Measurements from ENCODE around the gene ZC3H12A.
A peak's percentile ranks its signal among the peaks of the same experiment; 100 is the strongest.
"Not testable (repeated sequence)": the region's sequence is repeated elsewhere in the genome, so short reads cannot be mapped to it uniquely, and the experiment has no call there.

The ZC3H12A gene

DNA sequence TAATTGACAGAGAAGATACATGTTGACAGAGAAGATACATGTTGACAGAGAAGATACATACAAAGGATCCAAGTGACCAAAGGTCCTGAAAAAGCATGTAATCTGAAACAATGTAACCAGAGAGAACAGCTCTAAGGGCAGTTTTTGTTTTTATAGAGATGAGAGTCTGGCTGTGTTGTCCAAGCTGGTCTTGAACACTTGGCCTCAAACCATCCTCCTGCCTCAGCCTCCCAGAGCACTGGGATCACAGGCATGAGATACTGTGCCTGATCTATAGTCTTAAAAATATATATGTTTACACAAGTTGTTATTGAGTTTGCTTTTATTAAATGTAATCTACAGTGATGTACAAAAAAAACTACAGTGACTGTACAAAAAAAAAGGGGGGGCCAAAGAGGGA, 27.7 kb downstream of the ZC3H12A start:
- DNase-seq (ENCODE audit: low spot score) = no peak

DNA sequence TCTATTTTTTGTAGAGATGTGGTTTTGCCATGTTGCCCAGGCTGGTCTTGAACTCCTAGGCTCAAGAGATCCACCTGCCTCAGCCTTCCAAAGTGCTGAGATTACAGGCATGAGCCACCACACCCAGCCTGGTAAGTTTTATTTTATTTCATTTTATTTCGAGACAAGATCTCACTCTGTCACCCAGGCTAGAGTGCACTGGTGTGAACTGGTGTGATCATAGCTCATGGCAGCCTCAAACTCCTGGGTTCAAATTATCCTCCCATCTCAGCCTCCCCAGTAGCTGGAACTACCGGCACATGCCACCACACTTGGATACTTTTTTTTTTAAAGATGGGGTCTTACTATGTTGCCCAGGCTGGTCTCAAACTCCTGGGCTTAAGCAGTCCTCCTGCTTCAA, 28.4 kb downstream of the ZC3H12A start:
- not testable (repeated sequence) for DNase-seq (ENCODE audit: low spot score)

DNA sequence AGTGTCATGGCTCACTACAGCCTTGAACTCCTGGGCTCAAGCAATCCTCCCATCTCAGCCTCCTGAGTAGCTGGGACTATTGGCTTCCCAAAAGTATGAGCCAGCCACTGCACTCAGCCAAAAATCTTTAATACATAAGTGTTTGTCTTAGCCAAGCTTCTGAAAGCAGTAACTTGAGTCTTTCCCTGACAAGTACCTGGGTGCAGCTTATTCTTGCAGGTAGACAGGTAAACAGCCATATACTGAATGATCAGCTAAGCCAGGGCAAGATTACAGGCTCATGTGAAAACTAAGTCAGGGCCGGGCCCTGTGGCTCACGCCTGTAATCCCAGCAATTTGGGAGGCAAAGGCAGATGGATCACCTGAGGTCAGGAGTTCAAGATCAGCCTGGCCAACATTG, 32.4 kb downstream of the ZC3H12A start:
- no peak for DNase-seq (ENCODE audit: low spot score)

DNA sequence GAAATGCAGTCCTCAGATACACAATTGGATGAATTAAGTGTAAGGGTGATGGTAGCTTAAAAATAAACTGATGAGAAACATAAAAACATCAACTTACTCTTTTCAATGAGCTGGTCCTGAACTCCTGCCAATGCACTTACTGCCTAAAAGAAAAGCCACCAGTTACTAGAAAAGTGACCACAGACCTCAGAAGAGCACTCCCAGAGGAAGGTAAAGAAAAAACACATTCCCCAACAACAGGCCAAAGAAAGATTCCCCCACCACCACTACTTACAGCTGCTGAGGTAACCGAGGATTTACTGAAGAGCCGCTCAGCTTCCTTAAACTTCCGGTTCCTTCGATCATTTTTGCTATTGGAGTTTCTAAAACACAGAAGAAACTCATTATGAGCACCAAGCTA, 34.8 kb downstream of the ZC3H12A start:
- no peak for DNase-seq (ENCODE audit: low spot score)

DNA sequence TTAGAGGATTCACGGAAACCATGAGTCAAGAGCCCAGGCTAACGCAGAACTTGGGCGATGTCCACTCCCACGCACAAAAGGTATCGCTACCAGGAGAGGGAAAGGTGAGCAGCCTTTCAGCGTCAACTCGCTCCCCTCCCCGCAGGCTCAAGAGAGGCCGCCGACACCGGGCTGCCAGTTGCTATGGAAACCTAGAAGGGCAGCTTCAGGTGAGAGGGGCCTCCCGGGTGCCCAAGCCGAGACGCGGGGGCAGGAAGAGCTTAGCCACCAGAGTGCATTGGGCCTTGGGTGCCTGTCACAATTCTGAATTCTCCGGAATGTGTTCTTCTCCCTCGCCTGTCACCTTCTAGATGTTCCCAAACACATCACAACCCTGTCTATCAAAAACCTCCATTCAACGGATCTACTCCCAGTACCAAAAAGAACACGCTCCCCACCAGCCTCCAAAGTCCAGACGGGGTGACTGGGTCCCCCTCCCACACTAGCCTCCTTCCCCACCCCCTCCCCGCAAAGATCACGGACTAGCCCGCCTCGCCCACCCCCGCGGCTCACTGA, 39.5 kb downstream of the ZC3H12A start:
- DNase-seq (ENCODE audit: low spot score) = no peak

DNA sequence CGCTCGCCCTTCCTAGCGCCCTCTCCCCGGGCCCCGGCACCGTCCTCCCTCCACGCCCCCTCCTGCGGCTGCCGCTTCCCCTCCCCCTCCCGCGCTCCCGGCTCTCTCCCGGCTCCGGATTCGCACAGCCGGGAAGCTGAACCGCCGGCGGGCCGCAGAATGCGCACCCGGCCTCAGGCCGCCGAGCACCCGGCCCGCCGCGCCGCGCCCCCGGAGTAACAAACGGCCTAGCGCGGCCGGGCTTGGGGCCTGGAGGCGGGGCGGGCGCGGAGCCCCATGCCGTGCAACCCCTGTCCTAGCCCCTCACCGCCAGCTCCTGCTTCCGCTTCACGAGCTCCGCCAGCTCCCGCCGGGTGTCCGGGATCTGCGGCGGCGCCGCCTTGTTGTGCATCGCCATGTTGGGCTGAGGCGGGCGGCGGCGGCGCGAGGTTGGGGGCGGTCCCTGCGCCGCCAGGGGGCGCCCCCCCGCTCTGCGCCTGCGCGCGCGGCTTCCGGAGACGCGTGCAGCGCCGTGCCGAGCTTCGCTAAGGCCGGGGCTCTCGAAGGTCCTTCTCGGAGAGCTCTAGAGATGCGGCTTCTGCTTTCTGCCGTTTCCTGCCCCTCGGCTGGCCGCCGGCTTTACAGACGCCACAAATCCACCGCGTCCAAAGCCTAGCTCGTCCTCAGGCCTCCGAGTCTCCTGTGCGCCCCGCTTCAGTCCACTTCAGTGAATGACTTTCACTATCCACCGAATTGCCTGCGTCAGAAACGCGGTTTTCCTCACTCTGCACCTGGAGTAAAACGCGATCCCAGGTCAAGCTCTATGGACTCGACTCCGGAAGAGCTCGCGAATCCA, 40.2 kb downstream of the ZC3H12A start, which contains the start of gene MEAF6:
Gene MEAF6, minus strand, starts transcription at position 417 of the 835 bp plus-strand sequence. Its CDS starts 20 bp downstream, at position 397.
- peak; percentile 76 for DNase-seq (ENCODE audit: low spot score)

DNA sequence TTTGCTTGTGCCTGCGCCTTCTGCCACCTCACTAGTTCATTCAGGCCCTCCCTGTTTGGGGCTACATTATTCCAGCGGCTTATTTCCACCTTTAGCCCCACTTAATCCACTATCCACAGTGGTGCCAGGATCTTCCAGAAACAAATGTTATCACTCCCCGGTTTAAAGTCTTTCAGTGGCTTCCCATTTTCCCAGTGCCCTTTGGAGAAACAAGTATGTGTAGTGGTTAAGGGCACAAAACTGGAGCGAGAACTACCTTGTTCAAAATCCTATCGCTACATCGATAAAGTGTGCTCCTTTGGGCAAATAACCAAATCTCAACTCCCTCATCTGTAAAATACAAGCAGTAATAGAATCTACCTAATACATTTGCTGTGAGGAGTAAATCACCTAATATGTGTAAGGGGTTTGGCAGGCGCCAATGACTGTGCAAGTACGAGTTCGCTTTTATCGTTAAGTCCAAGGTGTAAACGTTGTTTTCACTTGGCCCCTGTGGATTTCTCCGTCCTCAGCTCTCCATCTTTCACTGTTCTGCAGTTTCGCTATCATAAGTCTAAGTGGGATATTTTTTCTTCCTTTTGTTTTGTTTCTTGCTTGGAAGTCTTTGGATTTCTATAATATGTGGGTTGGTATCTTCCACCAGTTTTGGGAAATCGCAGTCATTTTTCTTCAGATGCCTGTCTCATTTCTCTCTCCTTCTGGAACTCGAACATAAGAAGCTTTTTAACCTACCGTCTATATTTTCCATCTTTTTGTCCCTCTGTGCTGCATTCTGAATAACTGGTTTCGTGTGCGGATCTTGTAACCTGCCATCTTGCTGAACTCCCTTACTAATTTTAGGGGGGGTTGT, 41.0 kb downstream of the ZC3H12A start:
- DNase-seq (ENCODE audit: low spot score) = no peak

DNA sequence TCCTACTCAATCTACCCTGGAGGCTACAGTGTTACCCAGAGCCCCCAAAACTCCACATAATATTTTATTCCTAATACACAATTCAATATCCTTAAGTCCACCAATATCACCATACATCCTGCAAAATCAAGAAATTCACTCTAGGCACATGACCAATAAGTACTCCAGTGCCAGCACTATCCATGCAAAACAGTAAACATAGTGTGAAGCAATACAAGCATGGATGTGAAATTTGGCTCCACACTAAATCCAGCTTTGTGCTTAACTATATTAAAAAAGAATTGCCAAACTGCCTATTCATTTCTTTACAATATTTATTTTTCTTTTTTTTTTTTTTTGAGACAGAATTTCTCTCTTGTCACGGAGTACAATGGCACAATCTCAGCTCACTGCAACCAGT, 43.2 kb downstream of the ZC3H12A start:
- no peak for DNase-seq (ENCODE audit: low spot score)

DNA sequence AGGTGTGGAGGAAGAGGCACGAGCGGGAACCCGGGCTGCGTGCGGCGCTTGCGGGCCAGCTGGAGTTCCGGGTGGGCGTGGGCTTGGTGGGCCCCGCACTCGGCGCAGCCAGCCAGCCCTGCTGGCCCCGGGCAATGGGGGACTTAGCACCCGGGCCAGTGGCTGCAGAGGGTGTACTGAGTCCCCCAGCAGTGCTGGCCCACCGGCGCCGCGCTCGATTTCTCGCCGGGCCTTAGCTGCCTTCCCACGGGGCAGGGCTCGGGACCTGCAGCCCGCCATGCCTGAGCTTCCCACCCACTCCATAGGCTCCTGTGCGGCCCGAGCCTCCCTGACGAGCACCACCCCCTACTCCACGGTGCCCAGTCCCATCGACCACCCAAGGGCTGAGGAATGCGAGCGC, 43.9 kb downstream of the ZC3H12A start:
- not testable (repeated sequence) for DNase-seq (ENCODE audit: low spot score)

DNA sequence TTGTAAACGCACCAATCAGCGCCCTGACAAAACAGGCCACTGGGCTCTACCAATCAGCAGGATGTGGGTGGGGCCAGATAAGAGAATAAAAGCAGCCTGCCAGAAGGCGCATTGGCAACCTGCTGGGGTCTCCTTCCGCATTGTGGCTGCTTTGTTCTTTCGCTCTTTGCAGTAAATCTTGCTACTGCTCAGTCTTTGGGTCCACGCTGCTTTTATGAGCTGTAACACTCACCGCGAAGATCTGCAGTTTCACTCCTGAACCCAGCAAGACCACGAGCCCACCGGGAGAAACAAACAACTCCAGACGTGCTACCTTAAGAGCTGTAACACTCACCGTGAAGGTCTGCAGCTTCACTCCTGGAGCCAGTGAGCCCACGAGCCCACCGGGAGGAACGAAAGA, 44.5 kb downstream of the ZC3H12A start:
- not testable (repeated sequence) for DNase-seq (ENCODE audit: low spot score)

DNA sequence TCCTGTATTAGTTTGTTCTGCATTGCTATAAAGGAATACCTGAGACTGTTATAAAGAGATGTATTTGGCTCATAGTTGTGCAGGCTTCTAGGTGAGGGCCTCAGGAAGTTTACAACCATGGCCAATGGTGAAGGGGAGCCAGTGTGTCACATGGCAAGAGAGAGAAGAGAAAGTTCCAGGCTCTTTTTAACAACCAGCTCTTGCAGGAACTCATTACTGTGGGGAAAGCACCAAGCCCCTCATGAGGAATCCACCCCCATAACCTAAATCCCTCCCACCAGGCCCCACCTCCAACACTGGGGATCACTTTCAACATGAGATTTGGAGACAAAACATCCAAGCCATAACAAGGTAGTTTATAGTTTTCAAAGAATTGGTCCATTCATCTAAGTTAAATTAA, 45.2 kb downstream of the ZC3H12A start:
- no peak for DNase-seq (ENCODE audit: low spot score)

DNA sequence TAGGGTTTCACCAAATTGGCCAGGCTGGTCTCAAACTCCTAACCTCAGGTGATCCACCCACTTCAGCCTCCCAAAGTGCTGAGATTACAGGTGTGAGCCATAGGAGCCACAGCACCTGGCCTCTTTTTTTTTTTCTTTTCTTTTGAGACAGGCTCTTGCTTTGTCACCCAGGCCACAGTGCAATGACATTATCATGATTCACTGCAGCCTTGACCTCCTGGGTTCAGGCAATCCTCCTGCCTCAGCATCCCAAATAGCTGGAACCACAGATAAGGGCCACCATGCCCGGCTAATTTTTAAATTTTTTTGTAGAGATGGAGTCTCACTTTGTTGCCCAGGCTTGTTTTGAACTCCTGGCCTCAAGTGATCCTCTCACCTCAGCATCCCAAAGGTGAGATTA, 55.5 kb downstream of the ZC3H12A start:
- not testable (repeated sequence) for DNase-seq (ENCODE audit: low spot score)

DNA sequence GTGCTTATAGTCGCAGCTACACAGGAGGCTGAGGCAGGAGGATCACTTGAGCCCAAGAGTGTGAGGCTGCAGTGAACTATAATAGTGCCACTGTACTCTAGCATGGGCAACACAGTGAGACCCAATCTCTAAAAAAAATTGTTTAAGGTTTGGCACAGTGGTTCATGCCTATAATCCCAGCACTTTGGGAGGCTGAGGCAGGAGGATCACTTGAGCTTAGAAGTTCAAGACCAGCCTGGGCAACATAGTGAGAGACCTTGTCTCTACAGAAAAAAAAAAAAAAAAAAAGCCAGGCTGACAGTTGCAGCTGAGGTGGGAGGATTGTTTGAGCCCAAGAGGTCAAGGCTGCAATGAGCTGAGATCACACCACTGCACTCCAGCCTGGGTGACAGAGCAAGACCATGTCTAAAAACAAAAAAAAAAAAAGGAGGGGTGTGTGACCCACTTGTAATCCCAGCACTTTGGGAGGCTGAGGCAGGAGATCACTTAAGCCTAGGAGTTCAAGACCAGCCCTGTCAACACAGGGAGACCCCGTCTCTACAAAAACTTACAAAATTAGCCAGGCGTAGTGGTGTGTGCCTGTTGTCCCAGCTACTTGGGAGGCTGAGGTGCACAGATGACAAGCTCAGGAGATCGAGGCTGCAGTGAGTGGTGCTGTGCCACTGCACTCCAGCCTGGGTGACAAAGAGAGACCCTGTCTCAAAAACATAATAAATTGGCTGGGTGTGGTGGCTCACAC, 58.2 kb downstream of the ZC3H12A start:
- not testable (repeated sequence) for DNase-seq (ENCODE audit: low spot score)

DNA sequence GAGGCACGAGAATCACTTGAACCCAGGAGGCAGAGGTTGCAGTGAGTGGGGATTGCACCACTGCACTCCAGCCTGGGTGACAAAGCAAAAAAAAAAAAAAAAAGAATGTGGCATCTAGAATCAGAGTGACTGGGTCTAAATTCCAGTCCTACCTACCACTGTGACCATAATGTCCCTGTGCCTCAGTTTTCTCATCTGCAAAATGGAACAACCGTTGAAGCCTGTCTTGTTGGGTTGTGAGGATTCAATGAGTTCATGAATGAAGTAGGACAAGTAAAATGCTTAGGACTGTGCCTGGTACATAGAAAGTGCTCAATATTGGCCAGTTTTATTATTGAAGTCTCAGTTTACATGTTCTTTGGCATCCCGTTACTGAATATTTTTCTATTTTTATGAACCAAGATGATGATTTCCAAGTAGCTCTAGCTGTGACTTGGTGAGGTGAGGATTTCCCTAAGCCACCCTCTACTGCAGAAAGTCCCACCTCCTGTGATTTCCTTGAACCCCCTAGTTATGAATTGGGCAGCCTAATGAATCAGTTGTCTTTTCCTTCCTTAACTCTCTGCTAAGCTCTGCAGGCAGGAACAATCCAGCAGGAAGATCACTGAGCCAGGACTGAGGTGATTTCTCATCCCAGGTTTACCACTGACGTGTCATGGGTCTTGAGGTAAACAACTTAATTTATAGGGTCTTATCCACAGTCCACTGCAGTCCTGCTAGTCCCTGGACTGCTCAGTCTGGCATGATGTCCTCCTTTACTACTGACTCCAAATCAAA, 59.1 kb downstream of the ZC3H12A start:
- no peak for DNase-seq (ENCODE audit: low spot score)

Measured in COLO829 (cell line).